ENCODE results near the gene VSIG10L2.

DNA sequence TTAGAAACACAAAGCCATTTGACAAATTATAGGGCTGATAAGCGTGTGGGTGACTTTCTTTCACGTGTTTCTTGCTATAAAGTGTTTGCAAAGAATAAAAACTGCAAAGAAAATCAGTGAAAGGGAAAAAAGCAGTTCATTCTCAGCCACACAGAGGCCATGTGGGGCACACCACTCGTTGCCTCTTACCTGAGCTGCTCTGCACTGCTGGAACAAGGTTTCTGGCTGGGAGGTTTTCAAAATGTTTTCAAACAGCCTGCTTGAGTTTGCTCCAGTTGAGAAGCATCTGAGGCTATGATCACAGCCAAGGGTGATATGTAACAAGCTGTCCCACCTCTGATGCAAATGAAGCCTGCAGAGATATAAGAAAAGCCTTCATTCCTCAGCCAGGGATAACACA, 14.7 kb upstream of the VSIG10L2 start:
- TF ChIP-seq, protein P1, sequence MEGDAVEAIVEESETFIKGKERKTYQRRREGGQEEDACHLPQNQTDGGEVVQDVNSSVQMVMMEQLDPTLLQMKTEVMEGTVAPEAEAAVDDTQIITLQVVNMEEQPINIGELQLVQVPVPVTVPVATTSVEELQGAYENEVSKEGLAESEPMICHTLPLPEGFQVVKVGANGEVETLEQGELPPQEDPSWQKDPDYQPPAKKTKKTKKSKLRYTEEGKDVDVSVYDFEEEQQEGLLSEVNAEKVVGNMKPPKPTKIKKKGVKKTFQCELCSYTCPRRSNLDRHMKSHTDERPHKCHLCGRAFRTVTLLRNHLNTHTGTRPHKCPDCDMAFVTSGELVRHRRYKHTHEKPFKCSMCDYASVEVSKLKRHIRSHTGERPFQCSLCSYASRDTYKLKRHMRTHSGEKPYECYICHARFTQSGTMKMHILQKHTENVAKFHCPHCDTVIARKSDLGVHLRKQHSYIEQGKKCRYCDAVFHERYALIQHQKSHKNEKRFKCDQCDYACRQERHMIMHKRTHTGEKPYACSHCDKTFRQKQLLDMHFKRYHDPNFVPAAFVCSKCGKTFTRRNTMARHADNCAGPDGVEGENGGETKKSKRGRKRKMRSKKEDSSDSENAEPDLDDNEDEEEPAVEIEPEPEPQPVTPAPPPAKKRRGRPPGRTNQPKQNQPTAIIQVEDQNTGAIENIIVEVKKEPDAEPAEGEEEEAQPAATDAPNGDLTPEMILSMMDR (conservative IDR thresholded peaks at IDR 0.05), result no peak
- TF ChIP-seq EZH2 (IDR thresholded peaks at IDR 0.05; ENCODE audit: low read depth), result no peak
